GM19438 (cell line): ENCODE measurements around the gene IQCN.
"Not testable (repeated sequence)": the region's sequence is repeated elsewhere in the genome, so short reads cannot be mapped to it uniquely, and the experiment has no call there.

Experiments
- ATAC-seq: cut with Tn5 transposase; IDR thresholded peaks from one replicate; pipeline ENCODE4 v1.9.1; 2021; ENCODE audit warnings: low read depth; ENCODE audit not compliant: unreplicated experiment

Gene IQCN

GRCh38 chr19:18218159-18218558, 56.1 kb downstream of the IQCN start:
- ATAC-seq: no peak

- no peak for ATAC-seq
Measured at GRCh38 chr19:18216789-18217188, 57.5 kb downstream of the IQCN start.

- ATAC-seq: no peak
Measured at GRCh38 chr19:18214779-18215433, 59.3 kb downstream of the IQCN start.

- ATAC-seq: no peak
Measured at GRCh38 chr19:18211683-18212082, 62.6 kb downstream of the IQCN start.

GRCh38 chr19:18209912-18210311, 64.3 kb downstream of the IQCN start:
- not testable (repeated sequence) for ATAC-seq

GRCh38 chr19:18208098-18208951, 65.9 kb downstream of the IQCN start:
- no peak for ATAC-seq
